GM12874 (cell line): Measurements from ENCODE around the gene ADAMTSL2.

Experiments
- TF ChIP-seq, protein P1 (sequence below): IDR thresholded peaks from 2 replicates; pipeline ENCODE4 v1.5.1; 2011; ENCODE audit warnings: low read depth, mild to moderate bottlenecking, control low read depth, low read length, moderate library complexity; ENCODE audit not compliant: insufficient read depth

ADAMTSL2 gene

DNA sequence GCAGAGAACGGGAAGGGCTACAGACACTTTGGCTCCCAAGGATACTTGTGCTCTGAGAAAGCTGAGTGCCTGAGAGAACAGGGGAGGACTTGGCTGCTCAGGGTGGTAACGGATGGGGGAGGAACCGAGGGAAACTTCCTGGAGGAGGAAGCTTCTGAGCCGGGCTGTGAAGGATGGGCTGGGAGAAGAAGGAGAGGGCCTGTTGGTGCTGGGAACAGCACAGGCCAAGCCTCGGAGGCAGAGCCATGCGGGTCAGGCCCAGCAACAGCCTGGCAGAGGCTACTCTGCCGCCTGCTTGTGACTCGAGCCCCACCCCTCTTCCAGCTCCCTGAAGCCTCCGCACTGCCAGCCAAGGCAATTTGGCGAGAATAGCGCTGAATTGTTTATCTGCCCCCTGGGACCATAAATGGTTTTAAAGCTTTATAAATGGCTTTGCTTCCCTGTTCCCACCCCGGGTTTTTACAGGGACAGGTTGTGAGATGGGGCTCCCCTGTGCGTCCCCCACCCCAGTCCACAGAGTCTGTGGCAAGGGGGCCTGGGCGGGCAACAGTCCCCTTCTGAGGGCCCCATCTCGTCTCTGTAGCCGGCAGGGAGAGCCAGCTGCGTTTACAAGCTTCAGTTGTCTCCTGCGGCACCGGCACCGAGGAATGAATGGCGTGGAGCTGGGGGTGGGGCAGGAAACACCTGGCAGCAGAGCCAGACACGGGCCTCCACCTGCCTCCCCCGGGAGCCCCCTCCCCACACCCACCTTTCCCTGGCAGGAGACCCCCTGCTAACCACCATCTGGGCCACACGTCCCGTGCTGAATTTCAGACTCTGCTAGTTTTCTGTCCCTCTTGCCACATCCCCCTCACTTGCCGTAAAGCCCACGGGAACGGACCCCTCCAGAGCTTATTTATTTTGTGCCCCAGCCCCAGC, 50.3 kb downstream of the ADAMTSL2 start:
- TF ChIP-seq, protein P1, sequence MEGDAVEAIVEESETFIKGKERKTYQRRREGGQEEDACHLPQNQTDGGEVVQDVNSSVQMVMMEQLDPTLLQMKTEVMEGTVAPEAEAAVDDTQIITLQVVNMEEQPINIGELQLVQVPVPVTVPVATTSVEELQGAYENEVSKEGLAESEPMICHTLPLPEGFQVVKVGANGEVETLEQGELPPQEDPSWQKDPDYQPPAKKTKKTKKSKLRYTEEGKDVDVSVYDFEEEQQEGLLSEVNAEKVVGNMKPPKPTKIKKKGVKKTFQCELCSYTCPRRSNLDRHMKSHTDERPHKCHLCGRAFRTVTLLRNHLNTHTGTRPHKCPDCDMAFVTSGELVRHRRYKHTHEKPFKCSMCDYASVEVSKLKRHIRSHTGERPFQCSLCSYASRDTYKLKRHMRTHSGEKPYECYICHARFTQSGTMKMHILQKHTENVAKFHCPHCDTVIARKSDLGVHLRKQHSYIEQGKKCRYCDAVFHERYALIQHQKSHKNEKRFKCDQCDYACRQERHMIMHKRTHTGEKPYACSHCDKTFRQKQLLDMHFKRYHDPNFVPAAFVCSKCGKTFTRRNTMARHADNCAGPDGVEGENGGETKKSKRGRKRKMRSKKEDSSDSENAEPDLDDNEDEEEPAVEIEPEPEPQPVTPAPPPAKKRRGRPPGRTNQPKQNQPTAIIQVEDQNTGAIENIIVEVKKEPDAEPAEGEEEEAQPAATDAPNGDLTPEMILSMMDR = no peak

DNA sequence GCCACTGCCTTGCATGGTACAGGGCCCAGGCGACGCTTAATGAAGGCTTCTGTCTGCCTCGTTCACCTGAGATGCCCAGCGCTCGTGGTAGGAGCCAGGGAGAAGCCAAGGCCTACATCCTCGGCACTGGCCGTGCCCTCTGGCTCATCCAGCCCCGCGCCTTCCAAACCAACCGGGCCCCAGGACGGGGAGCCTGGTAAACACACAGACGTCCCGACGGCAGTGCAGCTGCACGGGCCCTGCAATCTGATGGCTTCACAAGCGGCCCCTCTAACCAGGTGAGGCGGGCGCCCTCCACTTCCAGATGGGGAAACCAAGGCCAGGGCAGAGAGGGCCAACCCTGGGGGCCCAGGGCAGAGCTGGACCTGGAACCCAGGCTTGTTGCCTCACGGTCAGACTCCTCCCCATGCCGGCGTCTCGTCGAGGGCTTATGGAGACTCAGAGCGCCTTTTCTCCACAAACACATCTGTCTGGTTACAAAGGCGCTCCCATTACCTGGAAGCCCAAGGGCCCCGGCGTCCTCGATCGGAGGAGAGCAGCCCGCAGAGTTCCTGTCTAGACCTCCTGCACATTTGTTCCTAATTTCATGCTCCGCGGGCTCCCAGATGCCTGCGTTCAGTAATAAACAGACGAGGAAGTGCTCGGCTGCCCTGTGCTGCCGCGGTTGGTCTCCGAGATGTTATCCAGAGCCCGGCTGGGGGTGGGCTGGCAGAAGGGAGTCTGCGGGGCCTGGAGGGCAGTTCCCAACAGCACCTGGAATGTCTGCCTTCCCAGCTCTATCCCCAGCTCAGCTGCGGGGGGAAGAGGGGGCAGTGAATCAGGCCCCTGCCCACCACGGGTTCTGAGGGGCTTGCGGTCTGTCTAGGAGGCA, 51.2 kb downstream of the ADAMTSL2 start:
- TF ChIP-seq, protein P1 = no peak

DNA sequence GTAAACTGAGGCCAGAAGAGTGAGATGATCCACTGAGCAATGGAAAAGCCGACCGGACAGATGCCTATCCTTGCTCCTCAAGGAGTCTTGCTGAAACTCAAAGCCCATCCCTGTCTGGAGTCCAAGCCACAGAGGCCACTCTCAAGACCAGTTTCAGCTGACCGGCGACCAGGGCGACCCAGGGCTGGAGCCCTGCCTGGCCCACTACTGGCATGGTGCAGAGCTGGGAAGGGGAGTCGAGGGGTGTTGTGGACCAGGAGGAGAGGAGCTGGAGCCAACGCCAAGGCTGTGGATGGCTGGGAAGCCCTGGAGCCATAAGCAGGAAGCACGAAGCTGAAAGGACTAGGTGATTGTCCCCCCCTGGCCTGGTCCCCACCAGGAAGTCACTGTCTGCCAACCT, 52.5 kb downstream of the ADAMTSL2 start:
- TF ChIP-seq, protein P1 = no peak

DNA sequence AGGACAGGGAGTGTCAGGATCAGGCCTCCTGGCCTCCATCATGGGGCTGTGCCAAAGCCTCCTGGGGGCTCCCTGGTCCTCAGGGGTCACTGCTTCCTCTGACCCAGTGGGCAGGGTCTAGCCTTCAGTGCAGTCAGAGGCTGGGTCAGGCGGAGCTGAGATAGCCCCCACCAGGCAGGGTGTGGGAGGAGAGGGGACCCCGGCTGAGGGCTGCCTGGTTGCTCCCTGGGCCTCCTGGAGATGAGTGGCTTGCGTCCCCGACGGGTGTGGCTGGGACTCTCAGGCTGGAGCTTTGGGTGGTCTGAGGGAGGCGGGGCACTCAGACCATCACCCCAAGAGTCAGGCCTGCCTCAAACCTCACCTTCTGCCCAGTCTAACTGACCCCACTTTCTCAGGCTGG, 53.0 kb downstream of the ADAMTSL2 start:
- TF ChIP-seq, protein P1 = no peak

DNA sequence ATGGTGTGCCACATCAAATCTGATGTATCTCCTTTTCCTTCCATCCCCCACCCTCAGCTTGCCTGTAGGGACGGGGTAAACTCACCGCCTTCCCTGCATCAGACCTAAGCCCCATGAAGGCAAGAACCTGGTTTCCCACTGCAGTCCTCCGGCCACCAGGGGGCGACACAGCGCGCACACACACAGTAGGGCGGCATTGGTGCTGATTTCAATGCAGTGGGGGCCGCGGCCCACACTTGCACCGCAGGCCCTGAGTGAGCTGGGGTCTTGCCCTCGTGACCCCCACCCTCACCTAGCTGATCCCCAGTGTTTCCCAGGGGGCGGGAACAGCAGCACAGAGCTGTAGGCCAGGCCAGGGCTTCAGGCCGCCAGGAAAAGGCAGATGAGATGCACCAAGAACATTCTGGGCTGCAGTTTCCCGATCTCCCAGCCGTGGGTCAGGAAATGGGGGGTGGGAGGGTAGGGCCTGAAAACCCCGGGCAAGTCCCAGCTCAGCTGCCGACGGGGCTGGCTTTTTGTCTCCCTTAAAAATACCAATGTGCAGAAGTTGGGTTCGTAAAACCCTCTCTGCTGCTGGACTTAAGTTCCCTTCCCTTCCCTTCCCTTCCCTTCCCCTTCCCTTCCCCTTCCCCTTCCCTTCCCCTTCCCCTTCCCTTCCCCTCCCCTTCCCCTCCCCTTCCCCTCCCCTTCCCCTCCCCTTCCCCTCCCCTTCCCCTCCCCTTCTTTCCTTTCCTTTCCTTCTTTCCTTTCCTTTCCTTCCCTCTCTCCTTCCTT, 55.1 kb downstream of the ADAMTSL2 start:
- TF ChIP-seq, protein P1 = peak; percentile 70

DNA sequence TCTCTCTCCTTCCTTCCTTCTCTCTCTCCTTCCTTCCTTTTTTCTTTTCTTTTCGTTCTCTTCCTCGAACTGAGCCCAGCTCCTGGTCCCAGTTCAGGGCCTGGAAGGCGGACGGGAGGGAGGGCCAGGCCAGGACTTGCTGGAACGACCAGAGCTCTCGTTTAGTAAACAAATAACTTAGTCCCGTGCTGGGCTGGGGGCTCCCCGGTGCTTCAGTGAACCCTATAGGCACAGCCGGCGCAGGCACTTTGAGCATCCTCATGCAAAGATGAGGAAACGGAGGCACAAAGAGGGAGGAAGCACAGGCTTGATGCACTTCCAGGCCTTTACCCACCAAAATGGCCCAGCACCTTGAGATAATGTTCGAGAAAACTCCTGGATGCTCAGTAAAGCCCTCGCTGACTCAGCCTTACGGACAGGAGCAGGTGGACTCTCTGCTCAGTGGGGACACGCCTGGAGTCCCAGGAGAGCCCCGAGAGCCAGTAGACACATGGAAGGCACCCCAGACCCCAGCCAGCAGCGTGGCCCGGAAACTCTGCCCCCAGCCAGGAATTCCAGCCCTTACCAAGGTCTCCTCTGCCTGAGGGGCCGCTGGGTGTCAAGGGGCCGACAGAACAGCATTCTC, 55.8 kb downstream of the ADAMTSL2 start:
- TF ChIP-seq, protein P1 = no peak
